NCI-H1092 treated with DMSO at 0.1 percent for 48 hours (cell line): ENCODE measurements around the gene NRF1.

Experiments
- DNase-seq: peaks from one replicate; lab custom pipeline; 2025; lab: John Stamatoyannopoulos, UW

Gene NRF1

GRCh38 chr7:129740574-129741410, 129.3 kb downstream of the NRF1 start:
- DNase-seq = no peak

- peak; percentile 100 for DNase-seq
These were observed 130.3 kb downstream of the NRF1 start for GRCh38 chr7:129741743-129742213.

- DNase-seq = no peak
These were observed 130.7 kb downstream of the NRF1 start for GRCh38 chr7:129742256-129742655.

GRCh38 chr7:129746857-129747529, 135.5 kb downstream of the NRF1 start:
- no peak for DNase-seq

- DNase-seq = no peak
These were observed 137.0 kb downstream of the NRF1 start for GRCh38 chr7:129748356-129749109.

GRCh38 chr7:129750091-129750490, 138.6 kb downstream of the NRF1 start:
- no peak for DNase-seq

GRCh38 chr7:129750501-129750900, 139.0 kb downstream of the NRF1 start:
- no peak for DNase-seq

- DNase-seq = no peak
These were observed 140.4 kb downstream of the NRF1 start for GRCh38 chr7:129751916-129752315.

GRCh38 chr7:129752760-129753159, 141.2 kb downstream of the NRF1 start:
- no peak for DNase-seq

GRCh38 chr7:129754406-129754805, 142.9 kb downstream of the NRF1 start:
- DNase-seq = no peak

GRCh38 chr7:129757991-129758390, 146.5 kb downstream of the NRF1 start:
- DNase-seq = no peak

- DNase-seq = no peak
These were observed 151.0 kb downstream of the NRF1 start for GRCh38 chr7:129762387-129762969.

- DNase-seq = no peak
These were observed 152.9 kb downstream of the NRF1 start for GRCh38 chr7:129764247-129765084.

GRCh38 chr7:129765352-129765751, 153.8 kb downstream of the NRF1 start:
- no peak for DNase-seq

- DNase-seq = peak; percentile 58
These were observed 155.8 kb downstream of the NRF1 start for GRCh38 chr7:129767120-129768015.

GRCh38 chr7:129768614-129769399, 157.3 kb downstream of the NRF1 start:
- peak; percentile 96 for DNase-seq

- DNase-seq = no peak
These were observed 157.9 kb downstream of the NRF1 start for GRCh38 chr7:129769400-129769774.

- DNase-seq = no peak
These were observed 158.6 kb downstream of the NRF1 start for GRCh38 chr7:129769866-129770808.
